SK-N-SH (cell line): Measurements from ENCODE around the gene GLIS1.

Experiments used
- CTCF ChIP-seq: fragments of 200-600 bp; sonication (generic); IDR thresholded peaks from 2 replicates; pipeline ENCODE4 v1.6.1; 2017; ENCODE audit warnings: antibody characterized with exemption, mild to moderate bottlenecking, moderate library complexity
- EP300 ChIP-seq, 2 experiments: IDR thresholded peaks; 2 replicates each; pipeline versions ENCODE4 v1.4.0 to v1.6.1; 2012; ENCODE audit warnings: borderline replicate concordance in 1 of 2, low read depth in 1 of 2, low read length in 1 of 2
- EZH2phosphoT487 ChIP-seq: fragments of 200-600 bp; sonication (generic); IDR thresholded peaks from 2 replicates; pipeline ENCODE4 v1.6.1; 2017; ENCODE audit warnings: low read depth, mixed run types, mild to moderate bottlenecking, antibody characterized with exemption, moderate library complexity, borderline replicate concordance
- GABPA ChIP-seq: IDR thresholded peaks from 2 replicates; pipeline ENCODE4 v1.4.0; 2012; ENCODE audit warnings: low read depth, mild to moderate bottlenecking
- RAD21 ChIP-seq: IDR thresholded peaks from 2 replicates; pipeline ENCODE4 v1.6.1; 2012; ENCODE audit warnings: mild to moderate bottlenecking, low read length
- REST ChIP-seq: IDR thresholded peaks from 2 replicates; pipeline ENCODE4 v1.6.1; 2012; ENCODE audit warnings: mild to moderate bottlenecking, low read depth, low read length, moderate library complexity

- TF ChIP-seq RAD21: no peak
- no peak for TF ChIP-seq CTCF
- TF ChIP-seq REST: no peak
- no peak for TF ChIP-seq EZH2phosphoT487
- no peak for TF ChIP-seq EP300 (IDR thresholded peaks at IDR 0.05; ENCODE audit: borderline replicate concordance in 1 of 2, low read depth in 1 of 2, low read length in 1 of 2)
- TF ChIP-seq GABPA: no peak
Measured at GRCh38 chr1:53704304-53704703, 34.7 kb downstream of the GLIS1 start.
